Purkinje cell (primary cell): Measurements from ENCODE around the gene SOAT1. TPM values are rescaled to one million over a fixed set of nuclear protein-coding genes. Genes with fewer than 3 reads are reported as not detected.

ENCODE experiments used
- polyA plus RNA-seq: library from polyadenylated mRNA; unstranded; fragments of >200 nt; fragmentation: Nextera tagmentation; gene quantifications from 2 replicates; pipeline ENCODE4 v1.2.1, GENCODE V29; 2014

Gene SOAT1
- polyA plus RNA-seq = 3.9 and 4.4 TPM in 2 replicates

DNA sequence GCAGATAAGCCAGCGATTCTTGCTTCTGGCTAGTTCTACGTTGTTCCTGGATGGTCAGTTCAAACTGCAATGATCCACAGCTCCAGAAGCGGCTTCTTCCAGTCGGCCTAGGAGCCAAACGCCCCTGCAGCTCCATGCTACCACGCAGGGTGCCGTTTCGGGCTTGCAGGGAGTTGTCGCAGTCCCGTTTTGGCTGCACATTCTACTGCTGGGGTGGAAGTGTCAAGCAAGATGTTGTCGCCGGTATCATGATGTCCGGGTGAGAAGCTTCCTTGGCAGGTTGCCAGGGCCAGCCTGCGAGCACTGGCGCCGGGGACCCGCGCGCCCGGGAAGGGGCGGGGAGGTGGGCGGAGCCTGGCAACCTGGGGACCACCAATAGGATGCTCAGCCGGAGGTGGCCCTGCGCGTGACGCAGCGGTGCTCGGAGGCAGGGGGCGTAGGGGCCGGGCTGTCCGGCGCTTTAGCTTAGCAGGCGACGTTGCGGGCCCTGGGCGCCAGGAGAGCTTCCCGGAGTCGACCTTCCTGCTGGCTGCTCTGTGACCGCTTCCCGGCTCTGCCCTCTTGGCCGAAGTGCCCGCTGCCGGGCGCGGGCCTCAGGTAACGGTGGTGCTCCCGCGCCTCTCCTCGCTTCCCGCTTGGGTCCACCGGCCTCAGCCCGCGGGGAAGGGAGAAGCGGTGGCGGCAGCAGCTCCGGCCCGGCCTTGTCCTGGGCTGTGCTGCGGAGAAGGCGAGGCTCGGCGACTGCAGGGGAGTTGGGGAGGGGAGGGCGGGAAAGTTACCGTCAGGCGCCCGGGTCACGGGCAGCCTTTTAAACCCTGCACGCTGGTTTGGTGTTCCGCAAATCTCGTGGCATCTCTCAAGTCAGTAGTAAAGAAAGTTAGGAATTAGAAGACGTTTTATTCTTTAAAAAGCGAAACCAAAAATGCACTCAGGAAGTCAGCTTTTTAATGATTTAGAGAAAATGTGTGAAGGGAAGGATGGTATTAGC lies at the start of gene SOAT1:
Gene SOAT1, plus strand, starts transcription at position 458 of the 988 bp plus-strand sequence. CDS start 8,888 bp downstream, outside the sequence.

DNA sequence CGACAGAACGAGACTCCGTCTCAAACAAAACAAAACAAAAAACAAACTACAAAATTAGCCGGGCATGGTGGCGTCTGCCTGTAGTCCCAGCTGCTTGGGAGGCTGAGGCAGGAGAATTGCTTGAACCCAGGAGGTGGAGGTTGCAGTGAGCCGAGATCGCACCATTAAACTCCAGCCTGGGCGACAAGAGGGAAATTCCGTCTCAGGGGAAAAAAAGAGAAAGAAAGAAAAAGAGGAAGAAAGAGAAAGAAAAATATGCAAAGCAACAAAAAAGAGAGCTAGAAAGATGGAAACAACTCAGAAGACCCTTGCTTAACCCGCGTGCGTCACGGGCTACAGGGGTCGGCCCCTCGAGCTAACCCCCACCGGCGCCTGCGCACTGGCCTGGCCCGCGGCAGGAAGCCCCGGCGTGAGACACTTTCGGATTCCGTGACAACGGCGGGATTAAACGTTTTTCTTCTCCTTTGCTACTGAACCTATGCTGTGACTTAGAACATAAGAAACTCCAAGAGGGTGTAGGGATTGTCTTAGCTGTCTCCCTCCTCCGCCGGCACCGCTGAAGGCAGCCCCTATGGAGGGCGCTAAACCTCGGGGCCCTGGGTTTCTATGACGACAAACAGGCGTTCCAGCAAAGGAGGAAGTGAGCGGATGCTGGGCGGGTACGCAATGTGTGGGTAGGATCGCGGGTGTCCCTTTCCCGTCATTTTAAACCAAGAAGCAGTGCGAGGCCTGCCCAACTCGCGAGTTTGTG lies 71.9 kb downstream of the SOAT1 start, which contains the start of gene AXDND1:
Gene AXDND1, plus strand, starts transcription at position 630 of the 751 bp plus-strand sequence. CDS start 539 bp downstream, outside the sequence.

Other genes with a start within 250 kb of the SOAT1 start
- 4.7 and 6.6 TPM in 2 replicates for gene TOR3A, start 211.7 kb upstream of the SOAT1 start, polyA plus RNA-seq
- gene ABL2, start 64.1 kb upstream of the SOAT1 start, polyA plus RNA-seq = 5.2 and 5.5 TPM in 2 replicates
- gene AXDND1, start 72.2 kb downstream of the SOAT1 start, polyA plus RNA-seq = 0.69 TPM in 1 of 2 replicates, not detected in the other